GM18868 (cell line): ENCODE data around the gene DDX25.

Experiments used
- ATAC-seq: cut with Tn5 transposase; IDR thresholded peaks from one replicate; pipeline ENCODE4 v1.9.1; 2021; ENCODE audit warnings: mild to moderate bottlenecking, moderate library complexity; ENCODE audit not compliant: unreplicated experiment

The DDX25 gene

DNA sequence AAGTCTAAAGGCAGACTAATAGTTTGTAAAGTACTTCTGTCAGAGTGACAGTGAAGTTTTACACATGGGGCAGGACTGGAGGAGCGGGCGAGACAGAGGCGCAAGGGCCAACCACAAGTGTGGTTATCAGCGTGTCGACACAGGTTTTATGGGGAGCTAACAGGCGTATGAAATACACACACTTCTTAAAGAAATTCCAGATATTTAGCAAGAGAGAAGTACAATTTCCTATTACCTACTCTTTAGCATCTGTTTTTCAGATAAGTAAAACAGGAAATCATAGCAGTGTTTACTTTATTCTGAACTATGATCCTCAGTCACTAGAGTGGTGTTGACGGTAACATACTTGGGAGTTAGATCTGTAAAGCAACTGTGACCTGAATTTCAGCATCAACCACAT lies 64.0 kb downstream of the DDX25 start:
- ATAC-seq: no peak

DNA sequence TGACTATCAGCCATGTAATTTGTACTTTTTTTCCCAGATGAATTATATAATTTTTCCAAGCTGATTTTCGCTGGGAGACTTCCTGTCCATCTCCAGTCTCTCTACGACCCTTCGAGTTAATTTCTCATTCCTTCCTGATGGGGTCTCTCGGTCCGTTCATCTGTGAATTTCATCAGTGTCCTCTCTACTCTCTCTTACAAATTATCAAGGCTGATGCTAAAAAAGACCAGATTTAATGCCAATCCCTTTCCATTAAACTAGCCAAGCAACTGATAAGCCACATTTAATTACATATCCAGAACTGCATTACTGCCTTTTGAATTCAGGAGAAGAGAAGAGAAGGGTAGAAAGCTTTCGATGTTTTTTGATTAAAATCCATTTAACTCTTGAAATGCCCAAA lies 67.3 kb downstream of the DDX25 start:
- no peak for ATAC-seq

DNA sequence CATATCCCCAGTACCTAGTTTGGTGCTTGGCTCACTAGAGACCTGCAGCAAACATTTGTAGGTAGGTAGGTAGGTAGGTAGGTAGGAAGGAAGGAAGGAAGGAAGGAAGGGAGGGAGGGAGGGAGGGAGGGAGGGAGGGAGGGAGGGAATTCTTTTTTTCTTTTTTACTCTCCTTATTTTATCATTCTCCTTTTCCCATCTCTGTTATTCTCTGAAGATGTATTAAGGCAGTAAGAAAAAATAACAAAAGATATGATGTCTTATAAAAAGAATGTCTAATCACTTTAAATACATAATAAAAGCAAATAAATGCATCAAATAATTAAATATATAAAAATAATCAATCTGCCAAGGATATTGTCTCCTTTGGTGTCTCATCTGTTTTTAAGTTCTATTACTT lies 70.0 kb downstream of the DDX25 start:
- ATAC-seq: no peak

DNA sequence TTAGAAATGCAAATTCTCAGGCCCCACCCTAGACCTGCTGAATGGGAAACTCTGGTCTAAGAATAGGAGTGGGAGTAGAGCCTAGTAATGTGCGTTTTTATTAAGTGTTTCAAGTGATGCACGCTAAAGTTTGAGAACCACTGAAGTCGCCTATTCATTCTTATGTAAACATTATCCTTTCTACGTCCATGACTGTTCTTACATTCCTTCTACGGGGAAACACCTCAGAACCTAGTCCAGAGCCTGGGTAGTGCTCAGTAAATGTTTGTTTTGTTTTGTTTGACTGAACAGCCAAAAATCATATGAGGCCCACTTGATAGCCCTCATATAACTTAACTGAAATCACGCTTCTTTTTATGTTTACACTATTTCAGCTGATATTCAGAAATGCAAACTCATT lies 71.3 kb downstream of the DDX25 start:
- no peak for ATAC-seq

DNA sequence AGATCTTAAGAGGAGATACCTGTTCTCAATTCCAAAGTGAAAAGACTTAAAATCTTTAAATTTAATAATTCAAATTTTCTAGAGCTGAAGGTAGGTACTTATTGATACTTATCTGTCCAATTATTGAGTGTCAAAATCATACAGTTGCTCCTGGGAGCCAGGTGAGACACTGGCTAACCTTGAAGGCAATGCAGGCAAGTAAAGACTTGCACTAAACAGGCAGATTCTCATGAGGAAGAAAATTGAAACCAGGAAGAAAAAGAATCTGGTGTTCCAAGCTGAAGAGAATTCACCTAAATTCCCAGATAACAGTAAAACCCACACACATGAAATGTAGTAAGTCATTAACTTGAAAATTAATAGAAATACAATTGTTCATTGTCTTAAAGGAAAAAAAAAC lies 71.8 kb downstream of the DDX25 start:
- ATAC-seq: no peak

DNA sequence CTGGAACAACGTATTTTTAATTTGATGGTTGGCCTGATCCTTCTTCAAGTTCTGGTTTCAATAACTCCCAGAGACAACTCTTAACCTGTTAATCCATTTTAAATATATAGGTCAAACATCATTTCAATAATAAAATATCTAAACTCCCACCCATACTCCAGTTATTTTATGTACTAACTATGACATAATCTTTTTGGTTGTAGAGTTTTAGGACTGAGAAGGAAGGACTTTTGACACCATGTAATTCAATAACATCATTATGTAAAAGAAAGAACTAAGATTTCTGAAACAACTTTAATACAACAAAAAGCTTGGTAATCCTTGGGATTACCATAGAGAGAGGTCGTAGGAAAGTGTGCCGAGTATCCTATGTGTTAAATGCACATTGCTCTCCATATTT lies 73.0 kb downstream of the DDX25 start:
- no peak for ATAC-seq

DNA sequence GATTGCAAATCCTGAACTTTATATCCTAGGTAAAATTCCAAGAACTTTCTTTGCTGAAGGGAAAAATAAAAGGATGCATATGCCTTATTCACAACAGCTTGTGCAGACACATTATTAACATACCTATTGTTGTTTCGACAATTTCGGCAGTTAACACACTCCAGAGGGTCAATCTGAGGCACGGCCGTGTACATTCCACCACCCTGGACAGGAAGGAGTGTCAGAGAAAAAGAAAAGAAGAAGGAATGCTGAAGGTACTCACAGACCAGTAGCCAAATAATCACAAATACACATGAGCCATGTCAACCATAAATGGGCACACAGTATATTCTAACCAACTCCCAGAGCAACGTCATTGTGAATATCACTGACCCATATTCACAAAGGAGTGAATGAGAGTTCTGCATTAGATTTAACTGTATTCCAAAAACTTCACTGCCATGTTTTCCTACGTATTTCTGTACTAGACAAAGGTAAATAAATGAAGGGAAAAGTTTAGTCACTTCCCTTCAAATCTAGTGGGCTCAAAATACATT lies 73.9 kb downstream of the DDX25 start:
- ATAC-seq: no peak
